ENCODE data around the gene RTBDN. TPM values are rescaled to one million over a fixed set of nuclear protein-coding genes. Genes with fewer than 3 reads are reported as not detected.

RTBDN gene
- total and polyA plus RNA-seq, 2 donors from 2014 or later = not detected

DNA sequence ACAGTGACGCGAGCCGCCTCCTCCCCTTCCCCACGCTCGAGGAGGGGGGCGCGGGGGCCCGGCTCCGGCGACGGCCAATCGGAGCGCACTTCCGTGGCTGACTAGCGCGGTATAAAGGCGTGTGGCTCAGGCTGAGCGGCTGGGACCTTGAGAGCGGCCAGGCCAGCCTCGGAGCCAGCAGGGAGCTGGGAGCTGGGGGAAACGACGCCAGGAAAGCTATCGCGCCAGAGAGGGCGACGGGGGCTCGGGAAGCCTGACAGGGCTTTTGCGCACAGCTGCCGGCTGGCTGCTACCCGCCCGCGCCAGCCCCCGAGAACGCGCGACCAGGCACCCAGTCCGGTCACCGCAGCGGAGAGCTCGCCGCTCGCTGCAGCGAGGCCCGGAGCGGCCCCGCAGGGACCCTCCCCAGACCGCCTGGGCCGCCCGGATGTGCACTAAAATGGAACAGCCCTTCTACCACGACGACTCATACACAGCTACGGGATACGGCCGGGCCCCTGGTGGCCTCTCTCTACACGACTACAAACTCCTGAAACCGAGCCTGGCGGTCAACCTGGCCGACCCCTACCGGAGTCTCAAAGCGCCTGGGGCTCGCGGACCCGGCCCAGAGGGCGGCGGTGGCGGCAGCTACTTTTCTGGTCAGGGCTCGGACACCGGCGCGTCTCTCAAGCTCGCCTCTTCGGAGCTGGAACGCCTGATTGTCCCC, 42.9 kb downstream of the RTBDN start, which contains the start of gene JUNB:
Gene JUNB, plus strand, starts transcription at position 142 of the 706 bp plus-strand sequence. Its CDS starts 286 bp downstream, at position 428.
- Histone ChIP-seq H3K4me3 (ENCODE audit: low read length in 3 of 3) (peak within 1 kb of the TSS; percentile 77 to 97 (median 96)), H3K27me3 (ENCODE audit: control insufficient read depth, insufficient read depth, low read length) (no peaks in the 10 kb centered on the region), H3K4me1 (ENCODE audit: control insufficient read depth in 2 of 3, insufficient read depth in 2 of 3, low read depth in 1 of 3, low read length in 3 of 3) (peaks cover 3 to 33% (median 20%) of the 10 kb centered on the region in 3 donors), H3K27ac (ENCODE audit: low read depth in 2 of 2, low read length in 2 of 2) (peak within 1 kb of the TSS; percentile 100), H3K36me3 (ENCODE audit: control insufficient read depth in 2 of 3, insufficient read depth in 3 of 3, low read length in 3 of 3) (no peaks in the 10 kb centered on the region), H3K9me3 (ENCODE audit: control insufficient read depth in 2 of 3, insufficient read depth in 1 of 3, low read length in 3 of 3) (no peaks in the 10 kb centered on the region), H3K9ac (ENCODE audit: low read length in 3 of 3) (peak within 1 kb of the TSS; percentile 60 to 100 (median 100))
- intact Hi-C loops (cut with DNase I) = loop anchor here (10.0 kb wide), 1 partner anchor 117 kb away; no protein-coding TSS in a partner anchor
- FAIRE-seq = no peak
- DNase-seq = peak; percentile 94 to 100 (median 96)
- no peak for TF ChIP-seq CTCF (IDR thresholded peaks at IDR 0.05; ENCODE audit: borderline replicate concordance, extremely low read depth, insufficient read depth)

DNA sequence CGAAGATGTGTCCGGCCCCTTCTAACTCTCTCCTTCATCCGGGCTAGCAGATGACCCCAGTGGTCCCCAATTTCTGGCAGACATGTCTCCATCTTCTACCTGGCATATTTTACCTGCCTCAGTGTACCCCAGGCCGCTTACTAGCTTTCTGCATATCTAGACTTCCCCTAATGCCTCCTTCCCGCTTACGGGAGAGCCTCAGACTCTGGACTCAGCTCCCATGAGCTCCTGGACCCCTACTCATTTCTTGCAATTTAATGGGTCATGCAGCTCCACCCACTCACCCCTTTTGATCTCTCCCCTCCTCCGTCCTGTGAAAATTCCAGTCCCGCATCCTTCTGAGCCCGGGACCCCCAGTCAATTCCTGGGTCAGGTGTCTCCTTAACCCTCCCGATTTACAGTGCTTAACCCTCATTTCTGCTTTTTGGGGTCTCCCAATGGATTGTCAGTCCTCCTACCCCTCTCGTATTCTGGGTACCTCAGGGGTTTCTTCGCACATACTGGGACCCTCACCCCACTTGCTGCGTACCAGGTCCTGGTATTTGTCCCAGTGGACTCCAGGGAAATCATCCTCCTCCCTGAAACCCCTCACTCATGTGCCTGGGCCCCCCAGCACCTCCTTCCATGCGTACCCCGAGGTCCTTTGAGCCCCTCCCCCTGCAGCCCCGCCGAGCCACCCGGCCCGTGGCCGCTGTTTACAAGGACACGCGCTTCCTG, 43.6 kb downstream of the RTBDN start:
- TF ChIP-seq CTCF (IDR thresholded peaks at IDR 0.05; ENCODE audit: borderline replicate concordance, extremely low read depth, insufficient read depth) = no peak
- intact Hi-C loops (cut with DNase I) = loop anchor here (10.0 kb wide), 1 partner anchor 116 kb away; no protein-coding TSS in a partner anchor
- Histone ChIP-seq H3K27me3 (ENCODE audit: control insufficient read depth, insufficient read depth, low read length) (no peaks in the 10 kb centered on the region), H3K9ac (ENCODE audit: low read length in 3 of 3) (peak overlapping the region in 2 of 3 donors; percentile 93 to 95), H3K36me3 (ENCODE audit: control insufficient read depth in 2 of 3, insufficient read depth in 3 of 3, low read length in 3 of 3) (no peaks in the 10 kb centered on the region), H3K27ac (ENCODE audit: low read depth in 2 of 2, low read length in 2 of 2) (peak overlapping the region; percentile 100), H3K9me3 (ENCODE audit: control insufficient read depth in 2 of 3, insufficient read depth in 1 of 3, low read length in 3 of 3) (no peaks in the 10 kb centered on the region), H3K4me3 (ENCODE audit: low read length in 3 of 3) (peak overlapping the region; percentile 44 to 97 (median 80)), H3K4me1 (ENCODE audit: control insufficient read depth in 2 of 3, insufficient read depth in 2 of 3, low read depth in 1 of 3, low read length in 3 of 3) (peaks cover 3 to 29% (median 26%) of the 10 kb centered on the region in 3 donors)
- DNase-seq (peak in 3 of 5 donors; percentile 27 to 65 (median 45)), FAIRE-seq (no peak)

- Histone ChIP-seq H3K4me3 (ENCODE audit: low read length in 3 of 3) (peak overlapping the region; percentile 44 to 97 (median 80)), H3K4me1 (ENCODE audit: control insufficient read depth in 2 of 3, insufficient read depth in 2 of 3, low read depth in 1 of 3, low read length in 3 of 3) (peaks cover 6 to 36% (median 29%) of the 10 kb centered on the region in 3 donors), H3K27me3 (ENCODE audit: control insufficient read depth, insufficient read depth, low read length) (no peaks in the 10 kb centered on the region), H3K27ac (ENCODE audit: low read depth in 2 of 2, low read length in 2 of 2) (peak overlapping the region; percentile 100), H3K9me3 (ENCODE audit: control insufficient read depth in 2 of 3, insufficient read depth in 1 of 3, low read length in 3 of 3) (no peaks in the 10 kb centered on the region), H3K36me3 (ENCODE audit: control insufficient read depth in 2 of 3, insufficient read depth in 3 of 3, low read length in 3 of 3) (no peaks in the 10 kb centered on the region), H3K9ac (ENCODE audit: low read length in 3 of 3) (peak overlapping the region in 2 of 3 donors; percentile 93 to 95)
- TF ChIP-seq CTCF (IDR thresholded peaks at IDR 0.05; ENCODE audit: borderline replicate concordance, extremely low read depth, insufficient read depth) = no peak
- no peak for FAIRE-seq
- intact Hi-C loops (cut with DNase I) = loop anchor here (10.0 kb wide), 1 partner anchor 115 kb away; no protein-coding TSS in a partner anchor
- DNase-seq = peak; percentile 96 to 100 (median 97)
Observed at GRCh38 chr19:12789904-12790619, 44.3 kb downstream of the RTBDN start.

Data from kidney (tissue), 14 donors.